Activated gamma-delta T cell (primary cell): ENCODE data around the gene PLOD1.
"Not testable (repeated sequence)": the region's sequence is repeated elsewhere in the genome, so short reads cannot be mapped to it uniquely, and the experiment has no call there.

Source experiments
- DNase-seq: peaks from one replicate; lab custom pipeline; 2025; lab: John Stamatoyannopoulos, UW
- total RNA-seq, 2 donors: gene quantifications; one replicate each; lab custom pipeline; 2026; lab: John Stamatoyannopoulos, UW

PLOD1 gene
- 4.6 to 16.3 reads per million in 2 donors for total RNA-seq

GRCh38 chr1:11934302-11935056, at the start of gene PLOD1:
PLOD1 (plus strand) TSS chr1:11934717; CDS start chr1:11934780, 63 bp downstream.
- DNase-seq, result peak; percentile 76

GRCh38 chr1:11885916-11886315, 48.6 kb upstream of the PLOD1 start:
- DNase-seq, result no peak

- DNase-seq, result no peak
Measured at GRCh38 chr1:11886986-11887665, 47.4 kb upstream of the PLOD1 start.

GRCh38 chr1:11887666-11888007, 46.9 kb upstream of the PLOD1 start:
- no peak for DNase-seq

GRCh38 chr1:11888206-11888876, 46.2 kb upstream of the PLOD1 start:
- no peak for DNase-seq

GRCh38 chr1:11888877-11889208, 45.7 kb upstream of the PLOD1 start:
- no peak for DNase-seq

GRCh38 chr1:11891433-11892186, 42.9 kb upstream of the PLOD1 start:
- DNase-seq, result no peak

GRCh38 chr1:11893907-11894251, 40.6 kb upstream of the PLOD1 start:
- DNase-seq, result no peak

DNA sequence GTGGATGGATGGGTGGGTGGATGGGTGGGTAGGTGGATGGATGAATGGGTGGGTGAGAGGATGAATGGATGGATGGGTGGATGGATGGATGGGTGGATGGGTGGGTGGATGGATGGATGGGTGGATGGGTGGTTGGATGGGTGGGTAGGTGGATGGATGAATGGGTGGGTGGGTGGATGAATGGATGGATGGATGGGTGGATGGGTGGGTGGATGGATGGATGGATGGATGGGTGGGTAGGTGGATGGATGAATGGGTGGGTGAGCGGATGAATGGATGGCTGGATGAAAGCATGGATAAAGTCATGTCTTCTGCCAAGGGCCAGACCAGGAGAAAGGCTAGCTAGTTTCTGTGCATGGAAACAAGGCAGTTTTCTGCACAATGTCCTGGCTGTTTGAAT, 40.0 kb upstream of the PLOD1 start:
- DNase-seq, result not testable (repeated sequence)

GRCh38 chr1:11898086-11898785, 36.3 kb upstream of the PLOD1 start:
- no peak for DNase-seq

DNA sequence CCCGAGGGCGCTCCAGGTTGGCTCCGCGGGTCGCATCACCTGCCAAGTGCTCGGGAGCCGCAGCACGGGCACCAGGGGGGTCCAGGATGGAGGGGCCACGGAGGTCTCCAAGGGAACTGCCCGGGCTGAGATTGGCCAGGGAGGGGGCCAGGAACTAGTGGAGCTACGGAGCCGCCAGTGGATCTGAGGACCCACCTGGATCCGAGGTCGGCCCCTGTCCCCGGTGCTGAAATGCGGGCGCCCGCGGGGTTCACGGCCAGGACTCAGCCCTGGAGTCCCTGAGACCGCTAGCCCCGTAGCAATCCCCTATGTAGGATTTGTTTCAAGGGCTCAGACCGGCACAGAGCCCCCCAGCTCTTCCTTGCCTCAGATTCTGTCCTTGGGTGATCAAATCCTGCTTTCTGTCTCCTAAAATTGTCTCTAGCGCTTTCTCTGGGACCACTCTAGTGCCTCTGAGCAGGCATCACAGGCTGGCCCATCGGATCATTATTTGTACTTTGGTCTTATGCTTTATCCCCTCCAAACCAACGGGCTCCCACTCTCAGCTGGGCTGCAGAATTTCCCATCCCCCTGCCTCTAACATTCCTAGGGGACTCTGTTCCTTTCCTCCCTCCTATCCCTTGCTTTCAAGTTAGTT, 35.6 kb upstream of the PLOD1 start:
- DNase-seq, result no peak

- DNase-seq, result not testable (repeated sequence)
Measured at GRCh38 chr1:11901446-11901845, 33.1 kb upstream of the PLOD1 start.

DNA sequence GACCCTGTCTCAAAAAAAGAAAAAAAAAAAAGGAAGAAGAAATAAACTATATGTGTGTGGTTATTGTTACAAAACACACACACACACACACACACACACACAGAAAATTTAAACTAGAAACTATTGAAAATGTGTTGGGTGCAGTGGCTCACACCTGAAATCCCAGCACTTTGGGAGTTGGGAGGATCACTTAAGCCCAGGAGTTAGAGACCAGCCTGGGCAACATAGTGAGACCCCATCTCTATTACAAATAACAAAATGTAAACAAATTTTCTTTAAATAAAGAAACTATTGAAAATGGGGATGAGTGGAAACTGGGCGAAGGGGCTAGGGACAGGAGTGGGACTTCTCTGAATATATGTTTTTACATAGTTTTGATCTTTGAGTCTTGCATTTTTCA, 31.3 kb upstream of the PLOD1 start:
- no peak for DNase-seq

DNA sequence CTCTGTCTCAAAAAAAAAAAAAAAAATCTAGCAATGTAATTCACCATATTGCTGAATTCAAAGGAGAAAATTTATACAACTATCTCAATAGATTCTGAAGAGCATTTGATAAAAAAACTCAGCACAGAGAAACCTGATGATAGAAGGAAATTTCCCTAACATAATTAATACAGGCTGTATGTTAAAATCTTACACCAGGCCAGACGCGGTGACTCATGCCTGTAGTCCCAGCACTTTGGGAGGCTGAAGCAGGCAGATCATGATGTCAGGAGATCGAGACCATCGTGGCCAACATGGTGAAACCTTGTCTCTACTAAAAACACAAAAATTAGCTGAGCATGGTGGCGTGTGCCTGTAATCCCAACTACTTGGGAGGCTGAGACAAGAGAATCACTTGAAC, 30.4 kb upstream of the PLOD1 start:
- not testable (repeated sequence) for DNase-seq

GRCh38 chr1:11904978-11905377, 29.5 kb upstream of the PLOD1 start:
- no peak for DNase-seq

DNA sequence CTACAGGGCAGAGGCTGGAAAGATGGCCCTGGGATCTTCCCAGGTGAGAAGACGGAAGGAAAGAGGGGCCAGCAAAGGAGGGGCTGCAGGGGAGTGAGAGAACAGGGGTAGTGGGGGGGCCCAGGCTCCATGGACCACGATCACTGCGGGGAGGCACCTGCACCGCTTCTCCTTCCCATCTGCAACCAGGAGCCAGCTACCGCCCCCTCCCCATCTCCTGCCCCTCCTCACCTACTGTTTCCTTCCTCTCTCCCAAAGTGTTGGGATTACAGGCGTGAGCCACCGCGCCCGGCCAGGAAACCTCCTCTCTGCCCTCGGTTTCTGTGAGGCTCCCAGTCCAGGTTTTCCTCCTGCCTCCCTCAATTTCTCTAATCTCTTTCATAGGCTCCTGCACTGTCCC, 27.6 kb upstream of the PLOD1 start:
- DNase-seq, result no peak

DNA sequence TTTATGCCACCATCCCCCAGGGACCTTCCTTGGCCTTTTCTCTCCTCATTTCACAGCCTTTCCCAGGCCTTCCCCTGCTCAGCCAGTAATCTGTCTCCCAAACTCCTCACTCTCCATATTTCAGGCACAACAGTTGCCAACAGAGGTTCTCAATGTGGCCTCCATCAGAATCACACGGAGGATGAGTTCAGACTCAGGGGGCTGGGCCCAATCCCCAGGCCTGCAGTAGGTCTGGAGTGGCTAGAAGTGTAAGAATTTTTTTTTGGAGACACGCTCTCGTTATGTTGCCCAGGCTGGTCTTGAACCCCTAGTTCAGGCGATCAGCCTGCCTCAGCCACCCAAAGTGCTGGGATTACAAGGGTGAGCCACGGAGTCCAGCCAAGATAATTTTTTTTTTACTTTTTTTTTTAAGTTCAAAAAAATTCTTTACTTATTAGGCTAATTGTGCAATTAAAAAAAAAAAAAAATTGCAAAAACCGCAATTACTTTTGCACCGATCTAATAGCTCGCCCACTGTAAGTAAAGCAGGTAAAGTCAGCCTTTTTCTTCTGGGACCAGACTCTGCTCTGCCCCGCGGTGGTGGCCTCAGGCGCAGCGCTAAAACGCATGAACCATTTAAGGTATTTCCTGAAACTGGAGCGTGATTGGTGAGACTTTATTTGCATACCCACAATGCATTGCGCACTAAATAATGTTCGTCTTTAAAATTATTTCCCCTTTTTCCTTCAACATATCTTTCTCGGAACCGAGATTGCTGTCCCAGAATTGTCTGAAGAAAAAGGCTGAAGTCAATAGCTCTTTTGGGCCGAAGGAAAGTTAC, 27.0 kb upstream of the PLOD1 start:
- DNase-seq, result peak; percentile 62

DNA sequence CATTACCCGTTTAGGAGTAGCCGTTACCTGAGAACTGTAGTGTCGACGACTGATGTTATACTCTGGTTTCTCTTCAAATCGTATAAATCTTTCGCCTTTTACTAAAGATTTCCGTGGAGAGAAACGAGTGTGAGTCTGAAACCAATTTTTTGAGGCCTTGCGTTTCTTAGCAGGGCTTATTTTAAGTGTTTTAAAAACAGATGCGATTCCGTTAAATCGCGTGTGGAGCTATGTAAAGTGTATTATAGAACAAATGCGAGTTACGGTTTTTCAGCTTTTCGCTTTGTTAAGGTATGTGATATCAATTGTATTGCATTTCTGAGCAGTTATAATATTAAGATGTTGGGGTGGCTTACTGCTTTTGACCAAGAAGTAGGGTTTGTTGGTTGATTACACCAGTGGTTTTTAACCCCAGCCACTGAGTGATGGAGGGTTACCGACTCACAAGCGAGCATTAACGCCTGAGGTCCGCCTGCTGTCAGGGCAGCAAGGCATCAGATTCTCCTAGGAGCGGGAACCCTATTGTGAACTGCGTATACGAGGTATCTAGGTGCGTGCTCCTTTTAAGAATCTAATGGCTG, 26.3 kb upstream of the PLOD1 start:
- no peak for DNase-seq

DNA sequence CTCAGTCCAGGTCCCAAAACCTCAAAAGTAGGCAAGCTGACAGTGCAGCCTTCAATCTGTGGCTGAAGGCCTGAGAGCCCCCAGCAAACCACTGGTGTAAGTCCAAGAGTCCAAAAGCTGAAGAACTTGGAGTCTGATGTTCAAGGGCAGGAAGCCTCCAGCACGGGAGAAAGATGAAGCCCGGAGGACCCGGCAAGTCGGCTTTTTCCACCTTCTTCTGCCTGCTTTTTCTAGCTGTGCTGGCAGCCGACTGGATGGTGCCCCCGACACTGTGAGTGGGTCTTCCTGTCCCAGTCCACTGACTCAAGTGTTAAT, 23.6 kb upstream of the PLOD1 start:
- DNase-seq, result not testable (repeated sequence)

GRCh38 chr1:11912000-11912399, 22.5 kb upstream of the PLOD1 start:
- no peak for DNase-seq
